Glutamatergic neuron (in vitro differentiated cells): ENCODE measurements around the gene POTEG. TPM values are rescaled to one million over a fixed set of nuclear protein-coding genes. Genes with fewer than 3 reads are reported as not detected.
"Not testable (repeated sequence)": the region's sequence is repeated elsewhere in the genome, so short reads cannot be mapped to it uniquely, and the experiment has no call there.

Experiments used
- DNase-seq: peaks from one replicate; pipeline ENCODE4 v3.0.0; 2022
- H3K27ac Mint-ChIP-seq: one replicate; pipeline ENCODE4 v1.8.0; 2020; ENCODE audit warnings: mild to moderate bottlenecking, mixed read lengths, inconsistent platforms; ENCODE audit not compliant: unreplicated experiment
- H3K27me3 Mint-ChIP-seq: one replicate; pipeline ENCODE4 v1.8.0; 2020; ENCODE audit warnings: mild to moderate bottlenecking, moderate library complexity, mixed read lengths, inconsistent platforms; ENCODE audit not compliant: unreplicated experiment
- H3K36me3 Mint-ChIP-seq: one replicate; pipeline ENCODE4 v1.8.0; 2020; ENCODE audit warnings: mild to moderate bottlenecking, mixed read lengths, inconsistent platforms; ENCODE audit not compliant: unreplicated experiment
- H3K4me1 Mint-ChIP-seq: one replicate; pipeline ENCODE4 v1.8.0; 2020; ENCODE audit warnings: mild to moderate bottlenecking, low read depth, mixed read lengths, inconsistent platforms; ENCODE audit not compliant: unreplicated experiment
- H3K4me3 Mint-ChIP-seq: one replicate; pipeline ENCODE4 v1.8.0; 2020; ENCODE audit warnings: mild to moderate bottlenecking, mixed read lengths, inconsistent platforms; ENCODE audit not compliant: unreplicated experiment
- H3K9me3 Mint-ChIP-seq: one replicate; pipeline ENCODE4 v1.8.0; 2020; ENCODE audit warnings: mild to moderate bottlenecking, moderate library complexity, mixed read lengths, inconsistent platforms; ENCODE audit not compliant: unreplicated experiment
- total RNA-seq: library from RNA; stranded (reverse); fragmentation: NEBNext Ultra II Directional; extraction: Animal tissue kit (Norgen Biotek cat#: 25700); gene quantifications from one replicate; pipeline ENCODE4 v1.2.1, GENCODE V29; 2021; ENCODE audit not compliant: unreplicated experiment

POTEG gene
- total RNA-seq, 1 donor from 2014 or later, result not detected

DNA sequence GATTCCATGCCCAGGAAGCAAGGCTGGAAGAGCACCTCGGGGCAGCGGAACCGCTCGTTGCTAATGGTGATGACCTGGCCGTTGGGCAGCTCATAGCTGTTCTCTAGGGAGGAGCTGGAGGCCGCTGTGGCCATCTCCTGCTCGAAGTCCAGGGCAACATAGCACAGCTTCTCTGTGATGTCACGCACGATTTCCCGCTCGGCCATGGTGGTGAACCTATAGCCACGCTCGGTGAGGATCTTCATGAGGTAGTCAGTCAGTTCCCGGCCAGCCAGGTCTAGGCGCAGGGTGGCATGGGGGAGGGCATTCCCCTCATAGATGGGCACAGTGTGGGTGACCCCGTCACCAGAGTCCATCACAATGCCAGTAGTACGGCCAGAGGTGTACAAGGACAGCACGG is 32.0 kb downstream of the POTEG start:
- not testable (repeated sequence) for H3K4me3 Mint-ChIP-seq, H3K27ac Mint-ChIP-seq, H3K9me3 Mint-ChIP-seq, H3K36me3 Mint-ChIP-seq, DNase-seq, H3K27me3 Mint-ChIP-seq, H3K4me1 Mint-ChIP-seq

DNA sequence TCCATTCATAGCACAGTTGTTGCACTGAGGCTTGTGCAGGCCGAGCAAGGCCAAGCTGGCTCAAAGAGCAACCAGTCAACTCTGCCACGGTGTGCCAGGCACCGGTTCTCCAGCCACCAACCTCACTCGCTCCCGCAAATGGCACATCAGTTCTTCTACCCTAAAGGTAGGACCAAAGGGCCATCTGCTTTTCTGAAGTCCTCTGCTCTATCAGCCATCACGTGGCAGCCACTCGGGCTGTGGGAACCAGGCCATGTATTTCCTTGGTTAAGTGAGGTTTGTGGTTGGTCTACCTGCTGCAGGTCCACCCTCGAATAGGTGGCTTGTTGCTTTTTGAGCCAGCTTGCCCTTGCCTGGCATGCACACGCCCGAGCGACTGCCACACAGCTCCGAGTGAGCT is 39.4 kb downstream of the POTEG start:
- H3K36me3 Mint-ChIP-seq, DNase-seq, H3K4me3 Mint-ChIP-seq, H3K27ac Mint-ChIP-seq, H3K9me3 Mint-ChIP-seq, H3K27me3 Mint-ChIP-seq, H3K4me1 Mint-ChIP-seq: not testable (repeated sequence)

DNA sequence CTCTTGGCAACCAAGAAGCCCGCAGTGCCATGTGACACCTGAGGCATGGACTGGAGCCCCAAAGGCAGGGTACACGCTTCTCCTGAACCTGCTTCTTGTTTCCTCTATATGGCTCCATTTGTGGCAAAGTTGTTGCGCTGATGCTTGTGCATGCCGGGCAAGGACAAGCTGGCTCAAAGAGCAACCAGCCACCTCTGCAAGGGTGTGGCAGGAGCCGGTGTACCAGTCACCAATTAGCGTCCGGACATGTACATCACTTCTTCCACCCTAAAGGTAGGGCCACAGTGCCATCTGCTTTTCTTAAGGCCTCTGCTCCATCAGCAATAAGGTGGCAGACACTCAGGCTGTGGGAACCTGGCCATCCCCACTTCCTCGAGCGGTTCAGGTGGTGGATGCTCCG is 43.9 kb downstream of the POTEG start:
- not testable (repeated sequence) for H3K4me3 Mint-ChIP-seq, DNase-seq, H3K9me3 Mint-ChIP-seq, H3K36me3 Mint-ChIP-seq, H3K4me1 Mint-ChIP-seq, H3K27ac Mint-ChIP-seq, H3K27me3 Mint-ChIP-seq

DNA sequence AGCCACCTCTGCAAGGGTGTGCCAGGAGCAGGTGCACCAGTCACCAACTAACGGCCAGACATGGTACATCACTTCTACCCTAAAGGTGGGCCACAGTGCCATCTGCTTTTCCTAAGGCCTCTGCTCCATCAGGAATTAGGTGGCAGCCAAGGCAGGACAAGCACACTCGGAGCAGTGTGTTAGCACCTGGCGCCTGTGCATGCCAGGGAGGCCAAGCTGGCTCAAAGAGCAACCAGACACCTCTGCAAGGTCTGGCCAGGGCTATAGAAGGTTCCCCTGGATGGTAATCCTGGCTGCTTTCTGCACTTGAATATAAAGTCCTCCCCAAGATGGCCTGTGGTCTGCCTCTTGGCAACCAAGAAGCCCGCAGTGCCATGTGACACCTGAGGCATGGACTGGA is 45.4 kb downstream of the POTEG start:
- not testable (repeated sequence) for H3K9me3 Mint-ChIP-seq, DNase-seq, H3K27ac Mint-ChIP-seq, H3K4me1 Mint-ChIP-seq, H3K27me3 Mint-ChIP-seq, H3K36me3 Mint-ChIP-seq, H3K4me3 Mint-ChIP-seq

DNA sequence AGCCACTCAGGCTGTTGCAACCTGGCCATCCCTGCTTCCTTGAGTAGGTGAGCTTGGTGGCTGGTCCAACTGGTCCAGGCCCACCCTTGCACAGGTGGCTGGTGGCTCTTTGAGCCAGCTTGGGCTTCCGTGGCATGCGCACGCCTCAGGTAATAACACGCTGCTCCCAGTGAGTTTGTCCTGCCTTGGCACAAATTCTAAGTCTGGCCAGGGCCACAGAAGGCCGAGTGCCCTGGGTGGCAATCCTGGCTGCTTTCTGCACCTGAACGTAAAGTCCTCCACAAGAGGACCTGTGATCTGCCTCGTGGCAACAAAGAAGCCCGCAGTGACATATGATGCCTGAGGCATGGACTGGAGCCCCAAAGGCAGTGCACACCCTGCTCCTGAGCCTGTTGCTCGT is 47.1 kb downstream of the POTEG start:
- not testable (repeated sequence) for H3K27me3 Mint-ChIP-seq, H3K4me1 Mint-ChIP-seq, H3K9me3 Mint-ChIP-seq, H3K36me3 Mint-ChIP-seq, H3K27ac Mint-ChIP-seq, DNase-seq, H3K4me3 Mint-ChIP-seq

DNA sequence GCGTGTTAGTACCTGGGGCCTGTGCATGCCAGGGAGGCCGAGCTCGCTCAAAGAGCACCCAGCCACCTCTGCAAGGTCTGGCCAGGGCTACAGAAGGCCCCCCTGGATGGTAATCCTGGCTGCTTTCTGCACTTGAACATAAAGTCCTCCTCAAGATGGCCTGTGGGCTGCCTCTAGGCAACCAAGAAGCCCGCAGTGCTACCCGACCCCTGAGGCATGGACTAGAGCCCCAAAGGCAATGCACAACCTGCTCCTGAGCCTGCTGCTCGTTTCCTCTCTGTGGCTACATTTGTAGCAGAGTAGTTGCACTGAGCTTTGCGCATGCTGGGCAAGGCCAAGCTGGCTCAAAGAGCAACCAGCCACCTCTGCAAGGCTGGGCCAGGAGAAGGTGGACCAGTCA is 47.8 kb downstream of the POTEG start:
- H3K9me3 Mint-ChIP-seq, H3K4me3 Mint-ChIP-seq, H3K27ac Mint-ChIP-seq, H3K36me3 Mint-ChIP-seq, DNase-seq, H3K4me1 Mint-ChIP-seq, H3K27me3 Mint-ChIP-seq: not testable (repeated sequence)

DNA sequence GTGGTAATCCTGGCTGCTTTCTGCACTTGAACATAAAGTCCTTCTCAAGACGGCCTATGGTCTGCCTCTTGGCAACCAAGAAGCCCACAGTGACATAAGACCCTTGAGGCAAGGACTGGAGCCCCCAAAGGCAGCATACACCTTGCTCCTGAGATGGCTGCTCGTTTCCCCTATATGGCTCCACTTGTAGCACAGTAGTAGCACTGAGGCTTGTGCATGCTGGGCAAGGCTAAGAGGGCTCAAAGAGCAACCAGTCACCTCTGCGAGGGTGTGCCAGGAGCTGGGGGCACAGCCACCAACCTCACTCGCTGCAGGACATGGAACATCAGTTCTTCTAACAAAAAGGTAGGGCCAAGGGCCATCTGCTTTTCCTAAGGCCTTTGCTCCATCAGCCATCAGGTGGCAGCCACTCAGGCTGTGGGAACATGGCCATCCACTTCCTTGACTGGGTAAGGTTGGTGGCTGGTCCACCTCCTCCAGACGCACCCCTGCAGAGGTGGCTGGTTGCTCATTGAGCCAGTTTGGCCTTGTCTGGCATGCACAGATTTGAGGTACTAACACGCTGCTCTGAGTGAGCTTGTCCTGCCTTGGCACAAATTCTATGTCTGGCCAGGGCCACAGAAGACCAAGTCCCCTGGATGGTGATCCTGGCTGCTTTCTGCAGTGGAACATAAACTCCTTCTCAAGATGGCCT is 49.9 kb downstream of the POTEG start:
- not testable (repeated sequence) for H3K36me3 Mint-ChIP-seq, H3K27ac Mint-ChIP-seq, H3K9me3 Mint-ChIP-seq, H3K4me1 Mint-ChIP-seq, DNase-seq, H3K4me3 Mint-ChIP-seq, H3K27me3 Mint-ChIP-seq

DNA sequence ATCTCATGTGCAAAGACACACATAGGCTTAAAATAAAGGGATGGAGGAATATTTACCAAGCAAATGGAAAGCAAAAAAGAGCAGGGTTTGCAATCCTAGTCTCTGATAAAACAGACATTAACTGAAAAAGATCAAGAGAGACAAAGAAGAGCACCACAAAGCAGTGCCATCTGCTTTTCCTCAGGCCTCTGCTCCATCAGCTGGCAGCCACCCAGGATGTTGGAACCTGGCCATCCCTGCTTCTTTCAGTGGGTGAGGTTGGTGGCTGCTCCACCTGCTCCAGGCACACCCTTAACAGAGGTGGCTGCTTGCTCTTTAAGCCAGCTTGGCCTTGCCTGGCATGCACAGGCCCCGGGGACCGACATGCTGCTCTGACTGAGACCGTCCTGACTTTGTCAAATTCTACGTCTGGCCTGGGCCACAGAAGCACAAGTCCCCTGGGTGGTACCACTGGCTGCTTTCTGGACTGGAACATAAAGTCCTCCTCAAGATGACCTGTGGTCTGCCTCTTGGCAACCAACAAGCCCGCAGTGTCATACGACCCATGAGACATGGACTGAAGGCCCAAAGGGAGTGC is 51.0 kb downstream of the POTEG start:
- not testable (repeated sequence) for H3K36me3 Mint-ChIP-seq, H3K4me3 Mint-ChIP-seq, H3K9me3 Mint-ChIP-seq, DNase-seq, H3K27me3 Mint-ChIP-seq, H3K4me1 Mint-ChIP-seq, H3K27ac Mint-ChIP-seq

DNA sequence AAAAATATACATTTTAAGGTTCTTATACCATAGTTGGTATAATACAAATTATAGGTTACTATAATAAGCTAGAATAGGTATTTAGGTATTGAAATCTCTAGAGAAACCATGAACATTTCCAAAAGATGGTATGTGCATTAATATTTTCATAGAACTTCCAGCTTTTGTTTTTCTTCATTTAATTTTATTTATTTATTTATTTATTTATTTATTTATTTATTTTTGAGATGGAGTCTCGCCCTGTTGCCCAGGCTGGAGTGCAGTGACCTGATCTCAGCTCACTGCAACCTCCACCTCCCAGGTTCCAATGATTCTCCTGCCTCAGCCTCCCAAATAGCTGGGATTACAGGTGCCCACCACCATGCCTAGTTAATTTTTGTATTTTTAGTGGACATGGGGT is 54.0 kb downstream of the POTEG start:
- not testable (repeated sequence) for H3K36me3 Mint-ChIP-seq, DNase-seq, H3K9me3 Mint-ChIP-seq, H3K4me1 Mint-ChIP-seq, H3K27ac Mint-ChIP-seq, H3K4me3 Mint-ChIP-seq, H3K27me3 Mint-ChIP-seq

DNA sequence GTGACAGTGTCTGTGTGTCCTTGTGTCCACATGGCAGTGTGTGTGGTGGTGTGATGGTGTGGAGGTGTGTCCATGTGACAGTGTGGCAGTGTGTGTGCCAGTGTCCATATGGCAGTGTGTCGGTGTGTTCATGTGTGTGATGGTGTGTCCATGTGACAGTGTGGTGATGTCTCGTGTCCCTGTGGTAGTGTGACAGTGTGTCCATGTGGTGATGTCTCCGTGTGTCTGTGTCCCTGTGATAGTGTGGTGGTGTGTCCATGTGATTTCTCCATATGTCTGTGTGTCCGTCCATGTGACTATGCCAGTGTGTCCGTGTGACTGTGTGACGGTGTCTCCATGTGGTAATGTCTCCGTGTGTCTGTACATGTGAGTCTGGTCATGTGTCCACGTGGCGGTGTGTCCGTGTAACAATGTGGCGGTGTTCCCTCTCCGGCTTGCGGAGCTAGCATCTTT is 59.7 kb downstream of the POTEG start:
- not testable (repeated sequence) for H3K9me3 Mint-ChIP-seq, H3K27me3 Mint-ChIP-seq, H3K27ac Mint-ChIP-seq, H3K4me3 Mint-ChIP-seq, H3K4me1 Mint-ChIP-seq, DNase-seq, H3K36me3 Mint-ChIP-seq

DNA sequence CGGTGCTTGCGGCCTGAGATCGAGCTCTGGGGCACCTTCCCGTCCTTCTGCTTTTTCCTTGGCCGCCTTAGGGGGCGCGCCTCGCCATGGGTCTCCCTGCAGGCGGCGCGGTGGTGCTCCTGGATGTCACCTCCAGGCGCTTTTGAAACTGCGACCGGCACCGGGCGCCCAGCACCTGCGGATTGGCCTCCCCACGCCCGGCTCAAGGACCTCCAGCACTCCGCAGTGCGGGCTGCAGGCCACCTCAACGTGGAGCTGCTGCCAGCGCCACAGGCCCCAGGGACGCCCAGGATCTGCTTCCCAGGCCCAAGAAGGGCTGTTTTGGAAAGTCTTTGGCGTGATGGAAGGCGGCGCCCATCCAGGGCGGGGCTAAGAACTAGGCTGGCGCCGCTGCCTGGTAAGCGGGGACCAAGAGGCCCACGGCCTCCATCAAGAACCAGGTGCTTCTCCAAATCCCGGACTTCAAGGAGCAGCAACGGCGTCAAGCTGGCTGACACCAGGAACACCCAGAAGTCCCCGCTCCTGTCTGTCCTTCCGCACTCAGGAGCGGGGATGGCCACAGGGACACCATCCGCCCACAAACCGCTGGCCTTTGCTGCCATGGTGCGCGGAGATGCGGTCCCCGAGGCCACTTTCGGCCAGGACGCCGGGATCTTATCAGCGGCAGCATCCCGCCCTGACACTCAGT is 61.2 kb downstream of the POTEG start:
- not testable (repeated sequence) for DNase-seq, H3K4me3 Mint-ChIP-seq, H3K27me3 Mint-ChIP-seq, H3K4me1 Mint-ChIP-seq, H3K9me3 Mint-ChIP-seq, H3K36me3 Mint-ChIP-seq, H3K27ac Mint-ChIP-seq

DNA sequence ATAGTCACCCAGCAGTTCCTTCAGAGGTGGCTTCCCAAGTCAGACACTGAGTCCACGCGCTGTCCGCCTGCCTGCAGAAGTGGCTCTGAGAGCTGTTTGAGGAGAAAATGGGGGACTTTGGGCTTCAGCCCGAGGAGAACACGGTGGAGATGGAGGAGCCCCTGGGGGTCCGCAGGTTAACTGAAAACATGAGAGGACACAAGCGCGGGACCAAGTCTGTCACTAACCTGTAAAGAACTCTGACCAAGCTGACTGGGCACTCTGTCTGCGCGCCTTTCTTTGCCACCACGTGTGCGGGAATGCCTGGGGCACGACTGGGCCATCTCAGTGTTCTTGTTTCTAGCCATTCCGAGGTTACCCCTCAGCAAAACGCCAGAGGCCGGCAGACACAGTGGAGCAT is 62.4 kb downstream of the POTEG start:
- not testable (repeated sequence) for H3K4me1 Mint-ChIP-seq, H3K27me3 Mint-ChIP-seq

More for the DNA sequence above, 62.4 kb downstream of the POTEG start:
- not testable (repeated sequence) for H3K36me3 Mint-ChIP-seq, H3K4me3 Mint-ChIP-seq, H3K27ac Mint-ChIP-seq, H3K9me3 Mint-ChIP-seq, DNase-seq
